ENCODE results near the gene SPRING1.

Gene SPRING1

DNA sequence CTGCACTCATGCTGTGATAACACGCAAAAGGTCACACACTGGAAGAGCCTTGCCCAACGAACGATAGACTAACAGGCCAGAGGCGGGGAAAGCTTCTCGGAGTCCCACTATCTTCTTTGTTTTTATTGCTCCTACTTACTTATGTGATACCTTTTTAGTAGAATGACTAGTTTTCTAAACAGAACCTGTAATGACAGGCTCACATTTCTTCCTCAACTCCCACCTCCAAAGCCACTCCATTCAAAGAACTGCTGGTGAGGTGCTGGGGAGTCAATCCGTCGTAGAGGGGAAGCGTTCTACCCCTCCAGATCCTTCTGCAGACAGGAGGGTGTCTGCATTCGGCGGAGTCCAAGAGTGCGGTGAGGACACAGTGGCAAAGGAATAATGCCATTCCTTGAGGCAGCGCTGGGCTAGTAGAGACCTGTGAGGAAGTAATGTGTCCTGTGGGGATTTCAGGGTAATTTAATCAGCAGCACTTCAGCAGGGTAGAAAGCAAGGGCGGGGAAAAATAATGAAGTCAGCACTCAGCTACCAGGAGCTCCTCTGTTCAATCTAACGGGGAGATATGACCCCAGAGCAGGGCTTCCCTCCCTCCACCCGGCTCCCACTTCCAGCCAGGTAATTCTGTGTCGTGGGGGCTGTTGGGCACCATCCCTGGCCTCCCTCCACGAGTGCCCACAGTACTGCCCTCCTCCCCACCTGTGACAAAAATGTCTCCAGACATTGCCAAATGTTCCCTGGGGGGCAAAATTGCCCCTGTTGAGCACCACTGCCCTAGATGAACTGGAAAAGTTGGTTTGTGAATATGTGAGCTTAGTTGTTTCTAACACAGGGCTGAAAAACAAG, 25.2 kb downstream of the SPRING1 start:
- H3K4me3 ChIP-seq (ENCODE audit: low read length) = no peak overlapping the region
- DNase-seq (ENCODE audit: low read depth, low spot score) = no peak

DNA sequence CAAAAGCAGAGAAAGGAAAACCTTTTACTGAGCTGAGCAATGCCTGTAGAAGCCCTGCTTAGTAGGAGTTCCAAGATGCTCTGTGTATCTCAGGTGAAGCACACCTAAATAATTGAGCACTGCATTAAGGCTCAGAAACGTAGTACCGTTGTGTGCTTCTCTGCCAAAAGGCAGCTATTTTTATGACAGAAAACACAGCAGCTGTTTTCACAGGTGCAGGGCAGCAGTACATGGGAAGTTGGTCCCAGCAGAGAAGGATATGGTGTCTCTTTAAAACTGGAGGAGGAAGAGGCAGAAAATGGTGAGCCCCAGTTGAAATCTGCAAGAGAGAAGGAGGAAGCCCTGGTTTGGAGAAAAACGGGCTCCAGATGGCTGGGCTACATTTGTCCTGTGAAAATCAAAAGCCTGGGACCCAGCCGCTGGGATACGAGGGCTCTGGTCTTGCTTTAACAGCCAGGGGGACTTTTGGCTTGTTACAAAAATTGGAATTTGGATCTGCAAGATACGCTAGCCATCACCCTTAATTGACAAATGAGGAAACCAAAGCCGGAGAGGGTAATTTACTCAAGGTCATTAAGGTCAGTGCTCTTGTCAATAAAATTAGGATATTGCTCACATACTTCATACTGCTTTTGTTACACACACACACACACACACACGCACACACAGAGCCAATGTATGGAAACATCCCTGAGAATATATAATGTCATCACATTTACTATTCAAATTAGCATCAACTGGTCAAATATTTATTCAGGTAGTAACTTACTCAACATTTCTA, 27.3 kb downstream of the SPRING1 start:
- no peak overlapping the region for H3K4me3 ChIP-seq (ENCODE audit: low read length)
- no peak for DNase-seq (ENCODE audit: low read depth, low spot score)

DNA sequence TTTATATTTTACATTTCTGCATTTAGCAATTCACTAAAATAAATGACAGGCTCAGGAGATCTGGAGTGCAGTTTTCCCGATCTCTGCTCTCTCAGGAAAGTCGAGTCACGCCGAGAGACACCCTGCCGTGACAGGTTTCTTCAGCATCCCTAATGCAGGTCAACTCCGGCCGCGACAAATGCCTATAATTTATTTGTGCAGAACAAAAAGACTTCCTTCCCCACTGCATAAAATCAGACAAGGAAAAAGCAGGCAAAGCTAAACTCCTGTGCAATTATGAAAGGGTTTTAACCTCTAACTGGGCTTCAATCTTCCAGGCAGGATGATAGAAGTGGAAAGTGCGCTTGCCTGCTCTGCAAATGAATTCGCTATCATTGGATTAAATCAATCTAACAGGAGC, 28.1 kb downstream of the SPRING1 start:
- H3K4me3 ChIP-seq (ENCODE audit: low read length) = no peak overlapping the region
- DNase-seq (ENCODE audit: low read depth, low spot score) = no peak

DNA sequence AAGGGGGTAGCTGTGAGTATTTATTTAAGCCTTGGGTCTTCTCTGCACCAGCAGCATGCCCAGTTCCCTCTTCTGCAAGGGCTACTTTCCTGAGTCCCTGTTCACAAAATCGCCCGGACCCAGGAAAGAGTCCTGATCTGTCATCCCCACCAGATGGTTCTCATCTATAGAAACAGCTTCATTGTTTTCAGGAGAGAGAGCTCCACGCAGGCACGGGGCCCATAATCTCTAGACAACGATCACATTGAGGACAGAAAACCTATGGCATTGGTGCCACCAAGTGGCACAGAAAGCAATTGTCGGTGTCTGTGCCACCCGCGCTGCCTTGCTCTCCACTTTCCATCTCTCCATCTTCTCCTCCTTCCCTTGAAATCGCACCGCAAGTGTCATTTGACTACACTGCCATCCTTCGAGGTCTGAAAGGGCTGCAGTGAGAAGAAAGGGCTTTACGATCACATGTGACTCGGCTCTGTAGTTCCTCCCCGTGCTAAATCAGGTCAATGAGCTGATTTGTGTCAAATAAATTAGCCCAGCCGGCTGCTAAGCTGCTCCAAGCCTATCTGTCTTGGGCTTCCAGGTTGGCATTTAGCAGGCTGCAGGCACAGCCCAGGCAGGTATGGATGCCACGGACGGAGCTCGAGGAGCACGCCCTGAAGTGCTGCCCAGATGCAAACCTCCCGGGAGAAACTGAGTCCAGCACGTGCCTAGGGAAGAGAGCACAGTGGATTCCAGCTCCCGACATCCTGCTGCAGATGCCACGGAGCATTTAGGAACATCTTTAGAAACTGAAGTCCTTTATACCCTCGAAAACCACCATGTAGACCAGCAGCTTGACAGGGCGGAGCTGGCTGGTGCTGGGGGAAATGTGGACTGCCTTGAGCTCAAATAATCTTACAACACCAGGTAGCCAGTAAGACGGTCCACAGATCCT, 28.8 kb downstream of the SPRING1 start:
- peak; percentile 53 for DNase-seq (ENCODE audit: low read depth, low spot score)
- H3K4me3 ChIP-seq (ENCODE audit: low read length) = no peak overlapping the region; the same call in 1 of the 2 replicates

DNA sequence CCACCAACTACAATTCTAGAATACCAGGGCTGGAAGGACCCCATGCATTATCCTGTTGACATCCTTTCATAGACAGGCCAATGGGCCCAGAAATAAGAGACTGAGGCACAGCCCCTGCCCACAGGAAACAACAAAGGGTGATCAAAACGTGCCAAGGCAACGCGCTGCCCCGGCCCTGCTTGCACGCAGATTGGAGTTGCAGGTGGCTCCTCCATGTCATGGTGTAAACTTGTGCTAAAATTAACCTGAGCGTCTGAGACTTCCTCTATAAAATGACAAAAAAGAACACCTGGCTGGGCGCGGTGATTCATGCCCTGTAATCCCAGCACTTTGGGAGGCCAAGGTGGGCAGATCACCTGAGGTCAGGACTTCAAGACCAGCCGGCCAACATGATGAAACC, 30.1 kb downstream of the SPRING1 start:
- no peak overlapping the region for H3K4me3 ChIP-seq (ENCODE audit: low read length)
- no peak for DNase-seq (ENCODE audit: low read depth, low spot score)

DNA sequence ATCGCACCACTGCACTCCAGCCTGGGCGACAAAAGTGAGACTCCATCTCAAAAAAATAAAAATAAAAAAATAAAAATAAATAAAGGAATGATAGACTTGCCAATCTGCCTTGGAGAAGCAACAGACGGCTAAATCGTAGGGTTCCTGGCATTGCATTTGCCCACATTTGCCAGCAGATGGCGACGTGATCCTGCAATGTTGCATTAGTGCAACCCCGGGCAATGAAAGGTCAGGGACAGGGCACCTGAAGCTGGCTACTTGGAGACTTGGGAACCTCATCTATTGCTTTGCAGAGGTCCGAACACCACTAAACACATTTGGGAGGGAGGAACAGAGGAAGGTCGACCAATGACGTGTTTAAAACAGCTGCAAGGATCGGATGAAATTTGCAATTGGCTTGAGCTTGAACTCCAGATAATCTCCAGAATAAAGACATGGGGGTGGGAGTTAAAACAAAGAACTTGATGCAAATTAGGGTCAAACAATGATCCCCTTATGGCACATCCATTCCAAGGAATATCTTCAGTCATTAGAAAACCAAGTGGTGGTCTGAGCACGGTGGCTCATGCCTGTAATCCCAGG, 34.6 kb downstream of the SPRING1 start:
- peak; percentile 53 for DNase-seq (ENCODE audit: low read depth, low spot score)
- H3K4me3 ChIP-seq (ENCODE audit: low read length) = no peak overlapping the region

DNA sequence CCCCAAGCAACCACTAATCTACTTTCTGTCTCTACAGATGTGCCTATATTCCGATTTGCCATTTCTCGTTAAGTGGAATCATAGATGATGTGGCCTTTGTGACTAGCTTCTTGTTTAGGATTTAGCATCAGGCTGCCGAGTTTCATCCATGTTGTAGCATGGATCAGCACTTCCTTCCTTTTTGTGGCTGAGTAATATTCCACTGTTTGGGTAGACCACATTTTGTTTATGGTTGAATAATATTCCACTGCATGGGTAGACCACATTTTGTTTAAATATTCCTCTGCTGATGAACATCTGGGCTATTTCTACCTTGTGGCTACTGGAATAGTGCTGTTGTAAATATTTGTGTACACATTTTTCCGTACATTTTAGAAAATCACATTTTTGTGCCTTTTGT, 36.4 kb downstream of the SPRING1 start:
- no peak overlapping the region for H3K4me3 ChIP-seq (ENCODE audit: low read length)
- no peak for DNase-seq (ENCODE audit: low read depth, low spot score)

DNA sequence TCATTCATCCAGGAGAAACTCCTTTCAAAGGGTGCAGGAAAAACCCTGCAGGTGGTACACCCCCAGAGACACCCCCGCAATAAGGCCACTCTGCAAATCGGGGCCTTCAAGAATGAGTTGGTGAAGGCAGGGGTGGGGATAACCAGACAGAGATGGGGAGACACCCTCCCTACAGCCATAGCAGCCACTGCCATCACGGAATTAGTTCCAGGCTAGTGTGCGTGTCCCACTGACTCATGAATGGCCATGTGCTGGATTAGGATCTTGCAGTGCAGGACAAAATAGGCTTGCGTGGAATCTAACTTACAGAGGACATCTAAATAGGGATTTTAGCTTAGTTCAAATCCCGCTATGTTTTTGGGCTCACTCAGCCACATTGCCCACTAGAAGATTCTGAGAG, 37.8 kb downstream of the SPRING1 start:
- no peak for DNase-seq (ENCODE audit: low read depth, low spot score)
- no peak overlapping the region for H3K4me3 ChIP-seq (ENCODE audit: low read length)

DNA sequence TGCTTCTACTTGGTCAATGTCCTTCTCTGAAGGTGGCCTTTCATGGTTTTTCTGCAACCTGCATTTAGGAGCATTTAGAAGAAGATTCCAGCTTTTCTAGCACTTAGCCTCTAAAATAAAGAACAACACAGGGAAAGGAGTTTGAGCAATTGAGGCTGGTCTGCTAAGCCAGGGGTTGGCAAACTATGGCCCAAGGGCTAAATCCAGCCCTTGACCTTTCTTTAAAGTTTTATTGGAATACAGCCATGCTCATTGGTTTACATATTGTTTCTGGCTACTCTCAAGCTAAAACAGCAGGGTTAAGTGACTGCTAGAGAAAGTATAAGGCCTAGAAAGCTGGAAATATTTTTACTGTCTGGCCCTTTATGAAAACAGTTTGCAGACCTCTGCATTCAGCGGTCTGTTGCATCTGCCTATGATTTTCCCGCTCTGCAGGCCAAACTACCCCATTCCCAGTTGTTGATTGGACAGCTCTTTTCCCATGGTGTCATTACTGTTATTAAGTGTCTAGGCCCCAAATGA, 39.3 kb downstream of the SPRING1 start:
- no peak overlapping the region for H3K4me3 ChIP-seq (ENCODE audit: low read length)
- DNase-seq (ENCODE audit: low read depth, low spot score) = no peak

DNA sequence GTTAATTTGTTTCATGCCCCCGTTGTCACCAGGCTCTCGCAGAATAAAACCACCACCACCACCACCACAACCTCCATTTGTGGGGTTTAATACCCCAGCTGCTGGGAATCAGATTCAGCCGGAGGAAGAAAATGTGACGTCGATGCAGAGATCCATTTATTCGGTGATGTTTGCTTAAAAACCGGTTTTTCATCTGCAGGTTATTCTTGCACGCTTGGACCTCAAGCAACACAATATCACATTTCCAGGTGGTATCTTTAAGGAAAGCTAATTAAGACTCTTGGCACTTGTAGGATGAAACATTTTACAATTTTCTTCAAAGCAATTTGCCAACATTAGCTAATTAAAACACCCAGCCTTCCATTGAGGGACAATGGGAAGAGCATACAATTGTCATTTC, 39.8 kb downstream of the SPRING1 start:
- H3K4me3 ChIP-seq (ENCODE audit: low read length) = no peak overlapping the region
- DNase-seq (ENCODE audit: low read depth, low spot score) = no peak

DNA sequence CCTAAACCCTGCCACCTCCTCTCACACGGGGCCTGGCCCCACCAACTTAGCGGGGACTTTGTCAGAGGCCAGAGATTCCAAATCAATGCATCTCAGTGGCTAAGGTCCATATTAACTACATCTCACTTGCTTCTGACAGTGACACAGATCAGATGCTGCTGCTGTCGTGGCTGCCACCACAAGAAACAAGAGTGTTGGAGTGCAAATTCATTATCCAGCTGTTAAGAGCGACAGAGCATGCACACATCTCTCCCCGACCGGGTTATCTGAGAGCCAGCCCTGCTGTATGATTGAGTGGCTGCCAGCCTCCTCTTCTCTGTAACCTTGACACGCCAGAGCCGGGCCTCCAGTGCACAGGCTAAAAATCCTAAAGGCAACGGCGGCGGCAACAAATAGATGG, 40.2 kb downstream of the SPRING1 start:
- H3K4me3 ChIP-seq (ENCODE audit: low read length) = no peak overlapping the region
- DNase-seq (ENCODE audit: low read depth, low spot score) = no peak

DNA sequence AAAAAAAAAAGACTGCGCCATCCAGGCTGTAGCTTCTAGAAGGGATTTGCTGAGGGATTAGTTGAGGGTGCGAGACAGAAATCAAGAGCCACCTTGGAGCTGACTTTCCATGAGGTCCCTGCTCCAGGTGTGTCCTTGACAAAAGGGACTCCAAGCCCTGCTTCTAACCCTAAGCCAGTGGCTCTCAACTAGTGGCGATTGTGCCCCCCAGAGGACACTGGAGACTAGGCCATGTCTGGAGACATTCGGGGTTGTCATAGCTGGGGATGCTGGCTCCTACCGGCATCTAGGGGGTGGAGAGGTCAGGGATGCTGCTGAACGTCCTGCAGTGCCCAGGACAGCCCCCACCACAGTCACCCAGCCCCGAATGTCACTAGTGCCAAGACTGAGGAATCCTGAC, 40.6 kb downstream of the SPRING1 start:
- DNase-seq (ENCODE audit: low read depth, low spot score) = no peak
- no peak overlapping the region for H3K4me3 ChIP-seq (ENCODE audit: low read length)

DNA sequence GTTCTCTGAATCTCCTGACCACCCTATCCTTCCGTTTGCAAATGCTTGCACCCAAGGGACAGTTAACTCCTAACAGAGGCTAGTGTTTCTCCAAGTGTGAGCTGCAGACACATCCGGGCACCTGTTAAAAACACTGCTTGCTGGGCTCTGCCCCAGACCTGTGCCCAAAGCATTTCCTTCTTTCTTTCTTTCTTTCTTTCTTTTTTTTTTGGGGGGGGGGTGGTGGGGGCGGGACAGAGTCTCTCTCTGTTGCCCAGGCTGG, 42.5 kb downstream of the SPRING1 start:
- H3K4me3 ChIP-seq (ENCODE audit: low read length) = no peak overlapping the region
- DNase-seq (ENCODE audit: low read depth, low spot score) = no peak

DNA sequence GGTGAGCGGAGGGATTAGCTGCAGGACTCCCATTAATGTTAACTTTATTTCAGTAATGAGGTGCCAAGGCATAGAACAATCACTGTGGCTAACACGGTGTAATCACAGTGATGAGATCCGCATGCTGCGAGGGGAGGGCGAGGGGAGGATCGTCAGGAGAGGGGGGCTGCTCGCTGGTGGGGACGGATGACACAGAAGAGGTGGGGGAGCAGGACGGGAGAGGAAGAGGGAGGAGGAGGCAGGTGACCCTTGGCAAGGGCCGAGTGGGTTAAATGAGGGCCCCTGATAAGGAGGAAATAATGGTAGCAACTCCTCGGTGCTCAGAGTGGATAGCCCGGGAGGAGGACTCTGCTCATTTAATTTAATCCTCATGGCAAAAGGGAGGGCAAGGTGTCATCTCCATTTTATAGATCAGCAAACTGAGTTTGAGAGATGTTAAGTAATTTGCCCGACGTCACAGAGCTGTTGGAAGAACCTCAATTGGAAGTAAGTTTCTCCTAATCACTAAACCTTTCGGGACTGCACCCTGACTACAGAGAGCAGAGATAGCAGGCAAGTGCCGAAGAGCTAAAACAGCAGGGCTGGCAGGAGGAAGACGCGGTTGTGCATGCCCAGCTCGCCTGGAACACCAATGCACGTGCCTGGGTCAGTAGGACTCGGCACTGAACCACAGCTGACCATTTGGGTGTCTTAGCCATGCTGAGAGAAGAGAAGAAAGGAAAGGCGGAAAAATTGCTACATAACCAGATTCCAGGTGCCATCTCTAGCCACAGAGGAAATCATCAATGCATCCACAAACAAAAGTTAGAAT, 43.0 kb downstream of the SPRING1 start:
- DNase-seq (ENCODE audit: low read depth, low spot score) = no peak
- H3K4me3 ChIP-seq (ENCODE audit: low read length) = no peak overlapping the region

DNA sequence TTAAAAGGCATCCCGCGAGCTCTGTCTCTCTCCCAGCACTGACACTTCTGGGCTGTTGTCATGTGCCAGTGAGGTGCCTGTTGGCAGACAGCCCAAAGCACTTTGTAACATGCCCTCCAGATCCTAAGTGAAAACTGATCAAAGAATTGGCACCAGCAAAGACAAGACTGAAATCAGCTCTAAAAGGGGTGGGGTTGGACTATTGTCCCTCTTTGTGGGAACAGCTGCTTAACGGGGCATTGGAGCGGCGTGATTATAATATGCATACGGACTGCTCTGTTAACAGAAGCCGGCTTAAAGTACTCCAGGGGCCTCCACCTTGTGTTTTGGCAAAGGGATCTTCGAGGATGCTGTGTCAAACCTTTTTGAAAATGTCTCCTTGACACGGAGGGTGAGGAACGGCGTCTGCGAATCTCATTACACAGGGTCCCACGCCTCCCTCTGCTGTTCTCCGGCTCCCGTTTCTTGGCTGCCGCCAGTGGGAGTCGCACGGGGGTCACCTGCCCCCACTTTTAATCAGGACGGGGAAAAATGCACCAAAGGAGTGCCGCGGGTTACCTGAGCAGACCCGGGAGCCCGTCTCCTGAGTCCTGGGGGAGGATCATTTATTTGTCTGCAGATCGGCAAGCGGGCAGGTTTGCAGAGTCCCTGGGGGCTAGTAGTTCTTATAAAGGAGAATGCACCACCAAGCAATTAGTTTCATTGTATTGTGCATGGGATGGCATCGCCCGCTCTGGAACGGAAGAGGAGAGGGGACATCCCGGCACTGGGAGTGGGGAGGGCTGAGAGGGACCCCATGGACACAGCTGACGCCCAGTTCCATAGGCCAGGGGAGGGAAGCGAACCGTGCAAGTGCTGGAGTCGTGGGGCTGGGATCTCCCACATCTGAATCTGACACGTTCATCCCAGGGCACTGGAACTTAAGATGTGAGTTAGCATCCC, 44.3 kb downstream of the SPRING1 start:
- DNase-seq (ENCODE audit: low read depth, low spot score) = no peak

DNA sequence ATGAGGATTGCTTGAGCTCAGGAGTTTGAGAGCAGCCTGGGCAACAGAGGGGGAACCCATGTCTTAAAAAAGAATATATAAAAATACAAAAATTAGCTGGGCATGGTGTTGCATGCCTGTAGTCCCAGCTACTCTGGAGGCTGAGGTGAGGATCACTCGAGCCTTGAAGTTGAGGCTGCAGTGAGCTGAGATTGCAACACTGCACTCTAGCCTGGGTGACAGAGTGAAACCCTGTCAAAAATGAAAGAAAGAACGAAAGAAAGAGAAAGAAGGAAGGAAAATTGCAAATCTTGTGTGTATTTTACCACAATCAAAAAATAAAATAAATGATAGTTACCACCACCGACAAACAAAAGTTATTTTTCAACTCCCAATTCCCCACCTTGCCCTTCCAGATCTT, 45.3 kb downstream of the SPRING1 start:
- DNase-seq (ENCODE audit: low read depth, low spot score) = no peak
- no peak overlapping the region for H3K4me3 ChIP-seq (ENCODE audit: low read length)

More for the DNA sequence above, 44.3 kb downstream of the SPRING1 start:
- no peak overlapping the region for H3K4me3 ChIP-seq (ENCODE audit: low read length)

DNA sequence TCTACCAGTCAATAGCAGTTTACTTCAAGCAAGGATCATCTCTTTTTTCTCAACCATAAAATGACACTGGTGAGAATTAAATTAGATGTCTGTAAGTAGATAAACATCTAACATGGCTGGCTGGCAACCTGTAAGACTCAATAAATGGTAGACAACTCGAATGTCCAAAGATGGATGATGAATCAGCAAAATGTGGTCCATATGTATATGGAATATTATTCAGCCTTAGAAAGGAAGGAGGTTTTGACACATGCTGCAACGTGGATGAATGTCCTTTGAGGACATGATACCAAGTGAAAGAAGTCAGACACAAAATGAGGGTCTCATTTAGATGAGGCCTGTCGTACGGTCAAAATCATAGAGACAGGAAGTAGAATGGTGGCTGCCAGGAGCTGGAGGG, 46.2 kb downstream of the SPRING1 start:
- no peak for DNase-seq (ENCODE audit: low read depth, low spot score)
- no peak overlapping the region for H3K4me3 ChIP-seq (ENCODE audit: low read length)
